Fibroblast of upper back skin (primary cell): ENCODE data around the gene PITRM1.
"Not testable (repeated sequence)": the region's sequence is repeated elsewhere in the genome, so short reads cannot be mapped to it uniquely, and the experiment has no call there.

Source experiments
- DNase-seq: peaks from one replicate; pipeline ENCODE4 v3.0.0-alpha.2; 2013

PITRM1 gene

DNA sequence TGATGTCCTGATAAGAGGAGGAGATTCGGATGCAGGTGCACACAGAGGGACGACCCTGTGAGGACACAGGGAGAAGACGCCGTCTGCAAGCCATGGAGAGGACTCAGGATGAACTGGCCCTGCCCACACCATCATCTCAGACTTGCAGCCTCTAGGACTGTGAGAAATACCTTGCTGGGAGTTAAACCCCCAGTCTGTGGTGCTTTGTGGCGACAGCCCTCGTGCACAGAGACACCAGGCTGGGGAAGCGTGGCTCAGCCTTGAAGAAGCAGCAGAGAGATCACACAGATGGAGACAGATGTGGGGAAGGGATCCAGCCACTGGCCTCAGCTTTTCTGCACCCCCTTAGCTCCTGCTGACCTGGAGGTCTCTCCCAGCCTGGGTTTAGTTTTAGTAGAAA lies 26.3 kb upstream of the PITRM1 start:
- no peak for DNase-seq

GRCh38 chr10:3197348-3198003 lies 24.9 kb upstream of the PITRM1 start:
- peak; percentile 93 for DNase-seq

DNA sequence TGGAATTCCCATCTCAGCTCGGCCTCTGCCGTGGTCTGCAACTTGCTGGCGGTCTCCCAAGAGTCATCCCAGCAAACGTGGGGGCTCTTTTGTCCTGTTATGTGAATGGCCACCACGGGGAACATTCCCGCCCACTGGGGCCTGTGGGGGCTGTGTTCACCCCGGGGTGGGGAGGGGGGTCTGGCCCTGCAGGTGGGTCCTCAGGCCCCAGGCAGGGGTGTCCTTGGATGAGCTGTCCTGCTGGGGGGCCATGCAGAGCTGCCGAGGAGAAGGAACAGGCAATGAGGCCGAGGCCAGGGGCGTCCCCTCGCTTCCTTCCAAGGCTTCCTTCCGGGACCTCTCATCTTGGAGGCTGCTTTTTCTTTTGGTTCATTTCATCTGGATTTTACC lies 24.4 kb upstream of the PITRM1 start:
- DNase-seq = no peak

- DNase-seq = no peak
Measured at GRCh38 chr10:3196482-3196881, 23.9 kb upstream of the PITRM1 start.

DNA sequence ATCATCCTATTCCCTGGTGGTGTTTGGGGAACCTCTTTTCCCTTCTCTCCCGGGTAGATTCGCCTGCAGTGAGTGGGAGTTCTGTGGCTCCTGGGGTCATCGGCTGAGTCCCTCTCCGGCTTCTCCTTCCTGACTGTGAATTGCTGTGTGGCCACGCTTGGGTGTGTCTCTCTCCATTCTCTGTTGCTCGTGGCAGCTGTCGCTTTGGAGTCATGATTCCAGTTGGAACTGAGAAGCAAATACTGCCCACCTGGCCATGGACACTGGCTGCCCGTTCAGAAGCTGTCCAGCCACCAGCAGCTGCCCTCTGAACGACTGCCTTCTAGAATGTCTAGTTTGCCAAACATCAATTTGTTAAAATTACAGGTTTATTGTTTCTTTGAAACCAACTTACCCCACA lies 23.1 kb upstream of the PITRM1 start:
- DNase-seq = no peak

DNA sequence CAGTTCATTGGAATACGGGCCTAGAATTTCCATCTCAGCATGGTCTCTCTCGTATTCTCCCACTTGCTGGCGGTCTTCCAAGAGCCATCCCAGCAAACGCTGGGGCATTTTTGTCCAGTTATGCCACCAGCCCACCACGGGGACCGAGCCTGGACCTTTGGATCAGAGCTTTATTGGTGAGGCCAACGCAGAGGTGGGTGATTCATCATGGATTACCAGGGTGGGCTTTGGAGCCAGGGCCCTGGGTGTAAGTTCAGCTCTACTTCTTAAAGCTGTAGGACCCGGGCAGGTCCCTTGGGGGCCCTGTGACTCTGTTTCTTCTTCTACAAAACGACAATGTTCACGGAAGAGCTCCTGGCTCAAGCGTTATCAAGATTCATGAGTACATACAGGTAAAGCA lies 22.7 kb upstream of the PITRM1 start:
- no peak for DNase-seq

GRCh38 chr10:3194871-3195270 lies 22.3 kb upstream of the PITRM1 start:
- no peak for DNase-seq

DNA sequence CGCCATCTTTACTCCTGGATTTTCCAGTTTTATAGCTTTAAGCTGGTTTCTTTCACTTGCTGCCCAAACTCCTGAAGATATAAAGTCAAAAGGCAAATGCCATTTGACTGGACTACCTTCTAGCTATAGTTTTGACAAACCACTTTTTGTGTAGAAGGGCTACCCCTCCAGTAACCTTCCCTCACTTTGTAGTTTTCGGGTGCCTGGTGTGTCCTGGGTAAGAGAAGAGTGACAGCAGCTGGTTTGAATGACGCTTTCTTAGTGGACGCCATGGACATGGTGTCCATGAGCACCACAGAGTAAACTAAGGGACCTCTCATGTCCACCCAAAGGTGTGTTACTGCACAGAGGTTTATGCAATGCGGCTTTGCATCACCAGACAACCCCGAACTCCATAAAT lies 21.2 kb upstream of the PITRM1 start:
- no peak for DNase-seq

- peak; percentile 71 for DNase-seq
Measured at GRCh38 chr10:3192856-3193635, 20.5 kb upstream of the PITRM1 start.

DNA sequence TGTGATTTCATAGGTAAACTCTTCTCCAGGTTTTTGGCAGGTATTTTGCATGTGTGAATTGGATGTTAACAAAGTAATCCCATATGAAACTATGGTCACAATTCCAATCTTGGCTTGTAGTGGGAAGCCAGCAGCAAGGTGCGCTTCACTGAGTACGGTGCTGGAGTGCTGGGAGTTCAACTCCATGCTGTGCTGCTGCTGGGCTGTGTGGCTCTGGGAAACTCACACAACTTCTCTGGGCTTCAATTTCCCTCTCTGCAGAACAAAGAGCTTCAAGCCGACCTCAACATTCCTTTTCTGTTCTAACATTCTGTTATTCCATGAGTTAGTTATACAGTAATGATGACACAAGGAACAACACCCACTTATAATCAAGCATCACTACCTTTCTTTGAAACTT lies 18.2 kb upstream of the PITRM1 start:
- DNase-seq = no peak

- not testable (repeated sequence) for DNase-seq
Measured at GRCh38 chr10:3187229-3187628, 14.6 kb upstream of the PITRM1 start.

GRCh38 chr10:3186368-3186767 lies 13.8 kb upstream of the PITRM1 start:
- no peak for DNase-seq

DNA sequence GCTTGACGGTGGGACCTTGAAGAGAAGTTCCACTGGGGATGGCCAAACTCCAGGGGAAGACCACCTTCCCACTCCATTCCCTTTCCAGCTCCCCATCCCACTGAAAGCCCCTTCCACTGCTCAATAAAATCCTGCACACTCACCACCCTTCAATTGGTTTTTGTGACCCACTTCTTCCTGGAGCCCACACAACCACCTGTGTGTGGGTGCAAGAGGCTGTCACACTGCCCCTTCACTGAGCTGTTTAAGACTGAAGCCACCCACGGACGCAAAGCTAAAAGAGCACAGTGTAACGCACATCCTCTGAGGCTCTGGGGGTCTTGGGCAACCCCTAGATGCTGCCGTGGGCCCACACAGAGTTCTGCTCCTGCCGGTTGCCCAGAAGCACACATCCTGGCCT lies 12.8 kb upstream of the PITRM1 start:
- no peak for DNase-seq

DNA sequence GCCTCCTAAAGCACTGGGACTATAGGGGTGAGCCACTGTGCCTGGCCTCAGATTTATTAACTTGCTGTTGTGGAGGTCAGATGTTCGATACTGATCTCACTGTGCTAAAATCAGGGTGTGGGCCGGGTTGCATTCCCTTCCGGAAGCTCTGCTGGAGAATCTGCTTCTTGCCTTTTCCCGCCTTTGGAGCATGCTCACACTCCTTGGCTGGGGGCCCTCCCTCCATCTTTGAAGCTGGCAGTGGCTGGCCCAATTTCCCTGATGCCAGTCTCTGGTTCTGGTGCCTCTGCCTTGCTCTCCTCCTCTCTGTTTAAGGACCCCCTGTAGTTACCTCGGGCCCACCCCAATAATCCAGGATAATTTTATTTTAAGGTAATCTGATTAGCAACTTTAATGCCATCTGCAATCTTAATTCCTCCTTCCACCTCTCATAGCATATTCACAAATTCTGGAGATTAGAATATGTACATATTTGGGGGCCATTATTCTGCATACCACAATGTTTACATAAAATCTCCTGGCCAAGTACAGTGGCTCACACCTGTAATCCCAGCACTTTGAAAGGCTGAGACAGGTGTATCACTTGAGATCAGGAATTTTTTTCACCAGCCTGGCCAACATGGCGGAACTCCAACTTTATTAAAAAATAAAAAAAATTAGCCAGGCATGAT lies 7.9 kb upstream of the PITRM1 start:
- DNase-seq = no peak

DNA sequence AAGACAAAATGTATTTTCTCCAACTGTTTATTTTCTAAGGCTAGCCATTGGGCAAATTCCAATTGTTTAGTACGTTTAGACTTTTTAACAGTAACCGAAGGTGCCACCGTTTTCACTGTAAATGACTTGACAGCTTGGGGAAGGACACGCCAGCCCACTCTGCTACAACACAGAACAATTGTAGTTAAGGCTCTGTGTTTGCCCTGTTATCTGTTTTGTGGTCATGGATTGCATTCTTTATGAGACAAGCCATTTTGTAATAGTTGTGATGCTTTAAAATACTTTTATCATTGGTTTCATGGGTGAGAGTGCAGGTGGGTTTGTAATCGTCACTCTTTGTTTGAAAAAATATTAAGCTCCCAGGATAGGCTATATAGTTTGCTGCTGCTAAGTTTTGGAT lies 6.6 kb upstream of the PITRM1 start:
- DNase-seq = no peak

DNA sequence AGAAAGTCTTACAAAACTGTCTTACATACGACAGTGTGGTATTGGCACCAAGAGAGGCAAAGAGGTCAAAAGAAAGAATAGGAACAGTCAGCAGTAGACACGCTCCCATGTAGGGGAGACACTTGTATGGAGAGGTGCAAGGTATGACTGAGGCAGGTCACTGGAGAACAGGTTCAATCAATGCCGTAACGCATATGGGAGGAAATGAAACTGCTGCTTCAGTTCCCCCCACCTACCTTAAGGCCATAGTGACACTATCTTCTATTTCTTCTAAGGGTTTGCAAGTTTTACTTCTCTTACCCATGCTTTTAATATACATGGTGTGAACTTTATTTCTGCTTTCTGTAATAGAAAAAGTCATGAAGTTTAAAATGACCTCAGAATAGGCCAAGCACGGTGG lies 5.5 kb upstream of the PITRM1 start:
- DNase-seq = no peak

GRCh38 chr10:3173171-3173878 lies 743 bp upstream of the PITRM1 start:
- DNase-seq = no peak

DNA sequence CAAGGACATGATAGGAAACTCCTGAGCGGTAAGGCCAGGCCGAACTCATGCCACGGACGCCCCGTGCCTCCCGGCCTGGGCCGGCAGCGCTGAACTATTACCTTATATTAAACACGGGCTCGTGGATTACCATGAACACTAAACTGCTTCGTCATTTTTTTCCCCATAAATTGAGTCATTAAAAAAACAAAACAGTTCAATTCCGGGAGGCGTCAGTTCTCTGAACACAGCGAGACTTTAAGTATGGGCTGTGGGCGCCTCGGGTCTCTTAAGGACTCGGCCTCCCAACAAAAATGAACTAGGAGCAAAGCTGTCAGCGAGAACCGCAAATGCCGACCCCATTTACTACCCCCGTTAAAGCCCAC lies 519 bp downstream of the PITRM1 start:
- peak; percentile 61 for DNase-seq

DNA sequence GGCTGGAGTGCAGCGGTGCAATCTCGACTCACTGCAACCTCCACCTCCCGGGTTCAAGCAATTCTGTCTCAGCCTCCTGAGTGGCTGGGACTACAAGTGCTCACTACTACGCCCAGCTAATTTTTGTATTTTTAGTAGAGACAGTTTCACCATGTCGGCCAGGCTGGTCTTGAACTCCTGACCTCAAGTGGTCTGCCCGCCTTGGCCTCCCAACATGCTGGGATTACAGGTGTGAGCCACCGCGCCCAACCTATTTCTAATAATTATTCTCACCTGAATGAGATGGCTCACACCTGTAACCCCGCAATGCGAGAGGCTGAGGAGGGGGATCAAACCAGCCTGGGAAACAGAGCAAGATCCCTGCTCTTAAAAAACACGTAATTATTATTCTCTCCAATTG lies 1.1 kb downstream of the PITRM1 start:
- not testable (repeated sequence) for DNase-seq

DNA sequence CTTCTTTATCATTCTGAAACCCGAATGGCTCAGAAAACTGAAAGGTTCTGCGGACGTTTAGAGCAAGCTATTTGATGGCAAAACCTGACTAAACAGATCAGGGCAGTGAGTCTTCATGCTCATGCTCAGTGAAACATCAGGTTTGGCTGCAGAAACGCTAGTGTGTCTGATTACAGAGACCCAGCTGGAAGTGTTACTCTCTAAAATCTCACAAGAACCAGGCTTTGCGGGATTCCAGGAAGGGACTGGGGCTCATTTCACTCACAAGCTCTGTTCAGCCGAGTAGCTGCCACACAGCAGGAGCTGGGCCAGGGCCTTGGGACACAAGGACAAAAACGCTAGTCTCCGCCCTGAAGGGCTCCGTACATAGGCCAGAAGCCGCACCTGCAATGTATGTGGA lies 2.9 kb downstream of the PITRM1 start:
- DNase-seq = no peak

DNA sequence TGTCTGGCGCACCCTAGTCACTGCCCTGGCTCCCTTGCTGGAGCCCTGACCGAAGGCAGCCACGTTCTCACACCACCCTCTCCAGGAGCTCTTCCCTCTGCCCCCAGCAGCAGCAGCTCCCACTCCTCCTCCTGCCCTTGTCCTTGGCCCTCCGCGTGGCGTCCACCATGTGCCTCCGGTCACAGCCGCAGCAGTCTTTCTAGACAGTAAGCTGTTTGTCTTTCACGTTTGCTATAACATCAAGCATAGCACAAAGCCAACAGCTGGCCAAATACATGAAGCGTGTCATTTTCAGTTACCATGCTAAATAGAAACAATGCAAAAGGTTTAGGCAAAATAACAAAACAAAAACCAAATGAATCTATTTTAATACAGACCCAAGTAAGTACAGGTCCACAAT lies 3.3 kb downstream of the PITRM1 start:
- DNase-seq = no peak

DNA sequence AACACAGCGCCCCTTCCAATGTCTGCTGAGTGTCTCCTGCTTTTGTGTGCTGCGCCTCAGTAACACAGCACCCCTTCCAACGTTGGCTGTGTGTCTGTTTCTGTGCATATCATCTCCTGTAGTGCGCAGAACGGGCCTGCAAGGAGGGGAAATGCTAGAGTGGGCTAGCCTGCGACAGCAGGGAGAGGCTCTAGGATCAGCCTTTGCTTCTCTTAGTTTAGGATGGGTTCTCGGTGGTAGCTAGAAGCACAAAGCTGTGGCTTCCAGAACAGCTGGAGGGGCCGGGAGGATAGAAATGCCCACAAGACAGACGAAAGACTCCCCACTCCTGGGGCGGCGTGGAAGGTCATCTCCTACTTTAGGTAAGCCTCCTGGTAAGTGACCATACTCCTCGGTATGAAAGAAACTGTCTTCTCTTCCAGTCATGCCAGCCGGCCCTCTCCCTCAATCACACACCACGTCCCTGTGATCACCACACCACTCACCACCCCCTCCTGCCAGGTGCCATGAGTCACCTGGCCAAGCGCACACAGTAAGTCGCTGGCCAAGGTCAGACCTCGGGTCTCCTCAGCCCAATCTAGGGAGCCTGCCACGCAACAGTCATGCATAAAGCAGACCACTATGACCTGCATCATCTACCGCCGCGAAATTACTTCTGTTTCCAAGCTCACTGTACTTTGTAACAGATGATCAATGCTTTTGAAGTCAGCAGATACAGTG lies 4.8 kb downstream of the PITRM1 start:
- DNase-seq = no peak
